HG03039 (cell line): ENCODE data around the gene EIPR1.
"Not testable (repeated sequence)": the region's sequence is repeated elsewhere in the genome, so short reads cannot be mapped to it uniquely, and the experiment has no call there.

Source experiments
- ATAC-seq: cut with Tn5 transposase; IDR thresholded peaks from one replicate; pipeline ENCODE4 v1.9.1; 2021; ENCODE audit warnings: mild to moderate bottlenecking, moderate library complexity; ENCODE audit not compliant: unreplicated experiment

The EIPR1 gene

DNA sequence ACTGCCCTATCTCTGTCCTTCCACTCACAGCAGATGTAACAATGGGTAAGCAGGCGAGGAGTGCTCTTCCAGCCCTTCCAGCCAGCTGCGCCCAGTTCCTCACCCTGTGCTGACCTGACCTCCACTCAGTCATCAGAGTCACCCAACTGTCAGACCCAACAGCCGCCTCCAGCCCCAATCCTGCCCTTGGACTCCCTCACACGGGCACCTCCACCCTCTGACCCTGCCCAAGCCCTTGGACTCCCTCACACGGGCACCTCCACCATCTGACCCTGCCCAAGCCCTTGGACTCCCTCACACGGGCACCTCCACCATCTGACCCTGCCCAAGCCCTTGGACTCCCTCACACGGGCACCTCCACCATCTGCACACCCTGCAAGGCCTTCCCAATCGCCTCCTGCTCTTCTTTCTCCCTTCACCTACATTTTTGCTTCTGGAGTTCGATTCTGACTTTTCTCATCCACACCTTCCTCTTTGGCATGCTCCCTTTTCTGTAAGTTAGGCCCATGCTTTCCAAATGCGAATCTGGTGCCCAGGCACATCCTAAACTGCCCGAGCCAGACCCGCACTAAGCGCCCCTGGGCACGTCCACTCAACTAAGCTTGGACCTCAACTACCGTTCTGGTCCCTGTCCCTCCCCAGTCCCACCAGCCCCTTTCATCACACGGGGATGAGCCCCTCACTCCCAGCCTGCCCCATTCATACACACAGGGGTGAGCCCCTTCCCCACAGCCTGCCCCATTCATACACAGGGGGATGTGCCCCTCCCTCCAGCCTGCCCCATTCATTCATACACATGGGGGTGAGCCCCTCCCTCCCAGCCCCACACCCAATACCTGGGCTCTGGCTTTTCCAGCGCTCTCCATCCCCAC is 15.9 kb downstream of the EIPR1 start:
- no peak for ATAC-seq

DNA sequence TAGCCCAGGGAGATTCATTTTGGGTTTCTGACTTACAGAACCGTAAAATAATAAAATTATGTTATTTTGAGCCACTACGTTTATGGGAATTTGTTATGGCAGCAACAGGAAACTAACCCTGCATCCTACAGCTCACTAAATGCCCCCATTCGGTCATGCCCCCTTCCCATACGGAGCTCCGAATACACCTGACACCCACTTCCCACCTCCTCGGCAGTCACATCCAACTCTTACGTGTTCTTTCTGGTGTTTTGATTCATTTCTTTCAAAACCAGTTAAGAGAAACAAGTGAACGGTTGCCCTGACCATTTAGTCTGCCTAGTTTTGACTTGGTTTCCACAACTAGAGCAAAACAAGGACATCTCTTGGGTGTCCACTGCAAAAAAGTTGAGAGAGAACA is 19.7 kb downstream of the EIPR1 start:
- ATAC-seq = no peak

DNA sequence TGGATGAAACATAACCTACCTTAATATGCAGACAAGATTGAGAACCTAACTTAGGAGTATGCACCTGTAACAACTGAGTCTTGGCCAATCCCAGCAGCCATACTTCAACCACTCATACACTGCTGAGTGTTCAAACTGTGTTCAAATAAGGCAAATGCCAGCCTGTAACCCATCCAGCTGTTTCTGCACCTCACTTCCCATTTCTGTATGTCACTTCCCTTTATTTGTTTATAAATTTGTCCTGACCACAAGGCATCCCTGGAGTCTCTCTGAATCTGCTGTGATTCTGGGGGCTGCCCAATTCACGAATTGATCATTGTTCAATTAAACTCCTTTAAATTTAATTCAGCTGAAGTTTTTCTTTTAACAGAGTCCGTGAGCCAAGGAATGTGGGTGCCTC is 20.2 kb downstream of the EIPR1 start:
- not testable (repeated sequence) for ATAC-seq

DNA sequence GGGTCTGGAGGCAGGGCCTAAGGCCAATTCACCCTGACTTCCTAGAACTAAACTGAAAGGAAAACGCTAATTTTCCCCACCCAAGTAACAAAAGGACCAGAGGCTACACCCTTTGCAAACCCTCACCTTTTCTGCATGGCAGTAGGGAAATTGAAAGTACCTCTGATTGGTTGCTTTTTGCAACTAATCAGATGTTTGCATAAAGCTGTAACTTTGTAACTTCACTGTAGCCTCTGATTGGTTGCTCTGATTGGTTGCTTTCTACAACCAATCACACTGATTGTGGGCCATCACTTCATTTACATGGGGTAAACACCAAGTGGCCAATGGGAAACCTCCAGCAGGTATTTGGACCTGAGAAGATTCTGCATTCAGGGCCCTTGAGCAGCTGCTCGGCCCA is 20.8 kb downstream of the EIPR1 start:
- ATAC-seq = no peak

DNA sequence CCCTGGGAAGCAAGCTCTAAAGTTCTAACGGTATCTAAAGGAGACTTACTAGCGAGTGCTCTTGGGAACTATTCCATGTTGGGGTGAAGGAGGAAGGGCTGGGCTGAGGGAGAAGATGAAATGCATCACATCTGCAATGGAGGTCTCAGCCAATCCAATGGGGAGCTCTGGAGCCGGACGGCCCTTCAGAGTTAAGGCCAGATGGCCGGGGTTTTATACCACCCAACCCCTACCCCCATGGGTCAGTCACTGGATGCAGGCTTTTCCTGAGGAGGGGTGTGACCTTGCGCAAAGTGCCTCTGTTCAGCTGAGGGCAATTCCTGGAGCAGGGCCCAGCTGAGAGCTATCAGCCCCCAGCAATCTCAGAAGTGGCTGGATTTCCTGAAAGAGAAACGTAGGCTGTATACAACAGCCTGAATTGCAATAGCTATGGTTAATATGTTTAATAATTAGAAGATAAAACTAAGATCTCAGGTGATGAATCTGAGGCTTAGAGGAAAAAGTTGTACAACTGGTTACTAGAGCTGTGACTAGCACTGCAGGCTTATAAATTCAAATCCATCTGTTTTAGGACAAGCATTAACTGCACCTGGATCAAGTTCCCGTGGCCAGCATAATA is 21.6 kb downstream of the EIPR1 start:
- ATAC-seq = no peak

DNA sequence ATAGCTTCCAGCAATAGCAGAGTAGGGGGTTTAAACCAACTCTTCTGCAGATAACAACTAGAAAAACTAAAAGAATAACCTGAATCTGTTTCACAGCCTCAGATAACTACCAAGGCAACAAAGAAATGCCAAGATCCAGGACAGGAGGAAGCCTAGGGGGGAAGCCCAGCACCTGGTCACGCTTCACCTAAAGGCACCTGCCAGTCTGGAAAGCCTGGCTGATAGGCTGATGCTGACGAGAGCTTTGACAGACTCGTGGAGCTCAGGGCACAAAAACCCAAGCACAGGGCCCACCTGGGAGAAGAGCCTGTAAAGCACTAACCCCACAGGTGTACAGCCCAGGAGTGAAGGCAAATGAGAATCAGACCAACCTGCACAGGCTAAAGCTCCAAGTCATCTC is 22.6 kb downstream of the EIPR1 start:
- no peak for ATAC-seq

DNA sequence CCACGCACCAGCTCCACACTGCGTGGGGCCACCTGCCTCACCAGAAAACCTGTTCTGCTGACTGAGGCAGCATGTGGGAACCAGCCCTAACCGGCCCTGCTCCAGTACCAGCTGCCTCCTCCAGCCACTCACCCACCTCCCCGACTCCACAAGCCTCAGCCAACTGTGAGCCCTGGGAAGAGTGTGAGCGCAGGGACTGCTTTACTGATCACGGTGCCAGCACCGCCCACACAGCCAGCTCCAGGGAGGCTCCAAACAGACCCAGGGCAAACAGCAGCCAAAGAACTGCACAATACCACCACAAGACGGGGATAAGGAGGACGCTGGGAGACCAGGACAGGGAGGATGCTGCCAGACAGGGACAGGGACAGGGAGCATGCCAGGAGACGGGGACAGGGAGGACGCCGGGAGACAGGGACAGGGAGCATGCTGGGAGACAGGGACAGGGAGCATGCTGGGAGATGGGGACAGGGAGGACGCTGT is 28.4 kb downstream of the EIPR1 start:
- ATAC-seq = no peak

DNA sequence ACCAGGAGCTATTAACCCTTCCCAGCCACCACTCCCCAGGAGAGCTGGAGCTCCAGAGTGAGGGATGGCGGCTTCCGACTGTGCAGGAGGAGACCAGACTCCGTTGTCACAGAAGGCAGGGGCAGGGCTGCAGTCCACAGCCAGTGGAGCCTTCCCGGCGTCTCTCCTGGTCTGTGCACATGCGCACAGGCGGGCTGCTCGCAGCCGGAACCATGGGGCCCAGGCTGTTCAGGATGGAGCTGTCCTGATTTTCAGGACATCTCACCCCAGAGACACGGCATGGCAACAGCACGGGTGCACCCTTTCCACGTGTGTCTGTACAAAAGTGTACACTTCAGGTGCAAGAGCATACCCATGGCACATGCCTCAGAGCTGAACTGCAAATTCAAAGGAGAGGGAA is 28.9 kb downstream of the EIPR1 start:
- ATAC-seq = no peak

DNA sequence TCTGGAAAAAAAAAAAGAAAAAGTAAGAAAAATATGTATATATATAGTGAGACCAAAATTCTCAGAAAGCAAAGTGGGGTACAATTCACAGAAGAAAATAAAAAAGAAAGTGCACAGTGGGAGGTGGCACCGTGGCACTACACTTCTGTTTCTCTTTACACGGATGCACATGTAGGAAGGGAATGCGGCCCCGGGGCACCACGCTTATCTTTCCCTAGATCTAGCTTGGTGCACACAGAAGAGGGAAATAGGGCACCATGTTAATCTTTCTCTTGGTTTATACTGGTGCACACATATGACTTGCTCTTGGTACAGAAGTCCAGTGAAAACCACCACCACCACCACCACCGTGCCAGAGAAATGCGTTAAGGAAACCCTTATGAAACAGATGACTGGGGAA is 32.0 kb downstream of the EIPR1 start:
- ATAC-seq = no peak

DNA sequence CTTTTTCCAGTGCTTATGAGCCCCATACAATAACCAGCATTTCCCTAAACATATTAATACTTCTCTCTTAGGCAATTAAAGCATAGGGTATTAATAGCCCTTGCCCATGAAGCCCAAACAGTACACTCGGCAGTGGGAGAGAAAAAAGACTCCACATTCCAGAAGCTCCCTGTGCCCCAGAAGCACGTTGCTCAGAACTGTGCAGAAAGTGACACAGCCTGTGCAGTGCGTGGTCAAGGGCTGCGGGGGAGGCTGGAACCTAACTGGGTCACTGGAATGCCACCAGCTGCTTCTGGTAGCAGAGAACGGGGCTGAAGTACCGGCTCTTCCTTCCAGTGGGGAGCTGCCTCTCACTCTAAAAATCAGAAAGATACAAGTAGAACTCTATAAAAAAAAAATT is 32.7 kb downstream of the EIPR1 start:
- no peak for ATAC-seq

DNA sequence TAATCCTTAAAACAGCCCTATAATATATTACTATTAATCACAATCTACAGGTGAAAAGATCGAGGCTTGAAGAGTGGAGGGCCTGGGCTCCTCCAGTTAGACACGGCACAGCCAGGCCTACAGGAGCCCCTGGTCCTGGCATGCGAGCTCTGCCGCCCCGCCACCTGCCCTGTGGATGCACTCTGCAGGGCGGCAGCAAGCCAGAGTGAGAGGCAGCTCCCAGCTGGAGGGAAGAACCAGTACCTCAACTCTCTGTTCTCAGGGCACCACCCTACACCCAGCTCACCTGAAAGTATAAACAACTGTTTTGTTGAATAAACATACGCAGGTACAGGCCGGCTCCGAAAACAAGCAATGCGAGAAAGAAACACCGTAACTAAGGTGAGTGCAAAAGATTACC is 34.6 kb downstream of the EIPR1 start:
- no peak for ATAC-seq

DNA sequence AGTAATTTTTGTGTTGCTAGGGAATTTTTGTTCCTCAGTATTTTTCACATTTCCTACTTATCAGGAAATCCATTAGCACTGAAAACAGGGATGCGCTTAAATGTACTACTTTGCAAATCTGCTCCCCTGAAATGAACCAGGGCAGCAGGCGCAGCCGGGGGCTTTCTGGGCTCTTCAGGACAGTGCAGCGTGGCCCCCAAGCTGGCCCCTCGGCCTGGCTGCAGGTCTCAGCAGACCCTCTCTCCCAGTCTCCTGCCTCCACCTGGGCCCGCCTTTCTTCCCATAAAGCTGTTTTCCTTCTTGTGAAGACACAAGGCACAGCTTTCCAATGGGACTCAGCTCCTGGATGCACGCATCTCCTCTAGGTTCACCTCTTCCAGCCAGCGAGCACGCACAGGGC is 35.3 kb downstream of the EIPR1 start:
- ATAC-seq = no peak

DNA sequence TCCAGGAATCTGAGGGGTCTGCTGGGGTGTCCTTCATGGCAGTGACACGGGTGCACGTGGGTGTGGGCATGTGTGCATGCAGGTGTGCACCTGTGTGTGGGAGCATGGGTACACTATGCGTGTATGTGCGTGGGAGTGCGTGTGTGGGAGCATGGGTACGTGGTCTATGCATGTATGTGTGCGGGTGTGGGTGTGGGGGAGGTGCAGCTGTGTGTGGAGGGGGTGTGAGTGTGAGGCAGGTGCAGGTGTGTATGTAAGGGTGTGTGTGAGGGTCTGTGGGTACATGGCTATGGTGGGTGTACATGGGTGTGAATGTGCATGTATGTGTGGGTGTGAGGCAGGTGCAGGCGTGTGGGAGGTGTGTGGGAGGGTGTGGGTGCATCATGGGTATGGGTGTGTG is 36.3 kb downstream of the EIPR1 start:
- no peak for ATAC-seq

DNA sequence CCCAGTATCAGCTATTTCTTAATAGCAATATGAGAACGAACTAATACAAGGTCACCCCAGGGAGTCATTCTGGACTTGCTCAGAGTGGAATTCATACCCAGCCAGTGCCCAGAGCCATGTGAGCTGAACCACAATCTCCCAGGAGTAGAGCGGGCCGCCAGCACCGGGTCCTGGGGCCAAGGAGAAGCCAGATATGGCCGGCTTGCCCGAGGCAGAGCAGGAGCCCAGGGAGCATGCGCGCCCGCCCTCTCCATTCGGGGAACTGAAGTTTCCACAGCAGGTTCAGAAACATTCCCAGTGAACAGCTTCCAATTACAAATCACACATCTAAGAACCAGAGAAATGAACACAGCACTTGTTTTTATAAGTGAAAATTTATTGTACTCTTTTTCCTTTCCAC is 37.5 kb downstream of the EIPR1 start:
- ATAC-seq = no peak

DNA sequence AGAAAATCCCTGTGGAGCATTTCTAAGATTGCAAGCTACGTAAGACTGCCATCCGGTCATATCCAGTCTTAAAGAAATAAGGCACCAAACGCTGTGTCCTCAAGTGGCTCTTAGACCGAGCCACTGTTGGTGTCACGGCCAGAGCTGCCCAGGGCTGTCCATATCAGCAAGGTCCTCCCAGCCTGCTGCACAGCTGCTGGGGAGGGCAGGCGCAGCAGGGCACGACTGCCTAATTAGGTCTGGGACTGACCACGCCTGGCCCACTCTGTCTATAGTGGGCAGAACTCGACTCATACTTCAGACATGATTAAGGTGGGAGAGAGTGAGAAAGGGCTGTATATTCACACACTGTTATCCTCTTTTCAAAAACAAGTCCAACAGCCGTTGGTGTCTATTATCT is 39.3 kb downstream of the EIPR1 start:
- no peak for ATAC-seq

DNA sequence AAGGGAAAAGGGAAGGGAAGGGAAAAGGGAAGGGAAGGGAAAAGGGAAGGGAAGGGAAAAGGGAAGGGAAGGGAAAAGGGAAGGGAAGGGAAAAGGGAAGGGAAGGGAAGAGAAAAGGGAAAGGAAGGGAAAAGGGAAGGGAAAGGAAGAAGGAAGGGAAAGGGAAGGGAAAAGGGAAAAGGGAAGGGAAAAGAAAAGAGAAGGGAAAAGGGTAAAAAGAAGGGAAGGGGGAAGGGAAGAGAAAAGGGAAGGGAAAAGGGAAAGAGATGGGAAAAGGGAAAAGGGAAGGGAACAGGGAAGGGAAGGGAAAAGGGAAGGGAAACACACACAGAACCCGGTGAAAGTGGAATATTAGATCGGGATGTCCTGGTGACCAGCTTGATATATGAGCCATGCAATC is 40.8 kb downstream of the EIPR1 start:
- ATAC-seq = no peak

DNA sequence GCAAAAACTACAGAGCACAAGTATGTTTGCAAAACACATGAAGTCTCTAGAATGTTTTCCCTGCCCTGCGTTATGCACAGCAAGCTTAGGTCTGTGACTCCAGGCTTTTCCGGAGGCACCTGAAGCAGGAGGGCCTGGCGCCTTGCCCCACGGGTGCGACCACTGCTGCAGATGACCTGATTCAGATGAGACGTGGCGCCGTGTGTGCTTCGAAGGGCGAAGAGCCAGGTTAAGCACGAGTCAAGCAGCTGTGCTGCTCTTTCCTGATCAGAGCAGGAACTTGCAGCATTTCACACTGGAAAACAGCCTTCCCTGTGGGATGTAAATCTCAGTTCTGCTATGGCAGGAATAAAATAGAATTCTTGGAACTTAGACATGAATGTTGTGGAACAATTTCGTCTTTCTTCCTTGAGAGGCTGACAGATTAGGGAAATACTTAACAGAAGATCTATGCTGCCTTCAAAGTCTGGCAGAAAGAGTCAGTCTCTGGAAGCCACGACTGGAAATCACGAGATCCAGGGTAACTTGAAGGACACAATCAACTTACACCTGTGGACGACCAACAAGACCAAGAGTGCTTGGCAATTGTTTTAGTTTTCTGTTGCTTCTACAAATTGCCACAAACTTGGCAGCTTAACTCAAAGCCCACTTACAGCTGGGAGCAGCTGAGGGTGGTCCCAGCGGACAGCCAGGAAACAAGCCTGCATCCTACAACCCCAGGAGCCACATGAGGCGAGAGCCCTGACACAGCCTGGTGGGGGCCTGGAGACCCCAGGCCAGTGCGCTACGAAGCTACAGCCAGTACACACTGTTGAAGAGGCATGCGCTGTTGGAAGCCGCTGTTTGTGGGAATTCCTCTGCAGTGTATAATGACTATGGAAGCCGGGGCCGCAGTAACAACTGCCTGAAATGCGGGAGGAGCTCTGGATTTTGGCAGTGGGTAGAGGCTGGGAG is 42.9 kb downstream of the EIPR1 start:
- ATAC-seq = no peak

DNA sequence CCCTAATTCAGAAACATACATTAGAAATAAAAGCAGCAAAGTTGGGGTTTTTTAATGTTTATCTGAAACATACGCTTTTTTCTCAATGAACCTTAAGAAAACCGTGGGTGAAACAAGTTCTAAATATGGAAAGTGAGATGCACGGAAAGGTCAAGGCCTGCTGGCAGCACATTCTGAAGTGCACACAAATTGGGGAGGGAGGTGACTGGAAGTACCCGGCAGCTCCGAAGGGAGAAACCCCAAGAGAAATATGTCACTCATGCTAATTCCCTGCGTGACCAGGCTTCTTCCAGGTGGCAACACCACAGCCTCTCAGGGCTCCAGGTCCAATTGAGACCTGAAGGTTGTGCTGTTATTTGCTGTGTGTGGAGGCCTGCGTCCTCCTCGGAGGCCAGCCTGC is 45.5 kb downstream of the EIPR1 start:
- no peak for ATAC-seq

DNA sequence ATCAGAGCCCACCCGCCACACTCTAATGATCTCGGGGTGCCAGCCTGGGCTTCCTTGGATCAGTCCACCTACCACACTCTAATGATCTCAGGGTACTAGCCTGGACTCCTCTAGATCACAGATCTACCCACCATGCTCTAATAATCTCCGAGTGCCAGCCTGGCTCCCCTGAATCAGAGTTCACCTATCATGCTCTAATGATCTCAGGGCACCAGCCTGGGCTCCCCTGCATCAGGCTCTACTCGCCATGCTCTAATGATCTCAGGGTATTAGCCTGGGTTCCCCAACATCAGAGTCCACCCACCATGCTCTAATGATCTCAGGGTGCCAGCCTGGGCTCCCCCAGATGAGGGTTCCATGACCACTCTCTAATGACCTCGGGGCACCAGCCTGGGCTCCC is 48.1 kb downstream of the EIPR1 start:
- no peak for ATAC-seq

DNA sequence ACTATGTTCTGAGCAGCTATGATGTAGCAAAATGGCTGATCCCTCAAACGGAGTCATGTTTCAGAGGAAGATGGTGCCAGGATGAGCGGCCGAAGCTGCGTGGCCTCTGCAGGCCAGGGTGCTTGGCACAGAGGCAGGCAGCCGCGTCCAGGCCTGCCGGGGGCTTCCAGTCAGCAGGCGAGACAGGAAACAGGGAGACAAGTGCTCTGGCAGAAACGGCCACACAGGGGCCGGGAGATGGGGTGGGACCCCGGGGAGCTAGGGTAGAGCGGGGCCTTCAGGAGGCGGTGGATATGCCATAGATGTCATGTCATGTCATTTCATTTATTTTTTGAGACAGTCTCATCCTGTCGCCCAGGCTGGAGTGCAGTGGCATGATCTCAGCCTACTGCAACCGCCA is 50.7 kb downstream of the EIPR1 start:
- ATAC-seq = no peak

DNA sequence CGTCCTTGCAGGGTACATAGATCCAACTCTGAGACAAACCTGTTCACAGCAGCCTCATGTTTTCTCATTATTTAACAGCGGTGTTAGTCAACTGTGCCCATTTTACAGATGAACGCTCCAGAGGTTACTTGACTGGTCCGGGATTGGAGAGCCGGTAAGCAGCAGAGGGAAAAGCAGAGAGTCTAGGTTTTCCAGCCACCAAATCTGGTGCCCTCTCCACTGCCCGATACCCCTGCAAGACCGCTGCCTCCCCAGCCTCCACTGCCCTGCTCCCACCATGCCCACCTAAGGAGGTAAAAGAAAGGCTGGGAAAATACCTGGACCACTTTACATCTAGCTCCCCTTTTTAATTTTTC is 51.5 kb downstream of the EIPR1 start:
- no peak for ATAC-seq
